Panc1 (cell line): ENCODE measurements around the gene MARK2.

Experiments
- CTCF ChIP-seq: fragments of 450-650 bp; IDR thresholded peaks from 2 replicates; pipeline ENCODE4 v1.5.1; 2017; ENCODE audit warnings: mild to moderate bottlenecking
- POLR2AphosphoS5 ChIP-seq: IDR thresholded peaks from 2 replicates; pipeline ENCODE4 v1.6.1; 2012; ENCODE audit warnings: mild to moderate bottlenecking, low read depth, low read length, moderate library complexity
- SIN3A ChIP-seq: IDR thresholded peaks from 2 replicates; pipeline ENCODE4 v1.6.1; 2012; ENCODE audit warnings: low read depth, mild to moderate bottlenecking, low read length, moderate library complexity, borderline replicate concordance; ENCODE audit not compliant: insufficient read depth

GRCh38 chr11:63835158-63835545 lies 3.8 kb upstream of the MARK2 start:
- no peak for TF ChIP-seq CTCF
- TF ChIP-seq POLR2AphosphoS5, result no peak
- TF ChIP-seq SIN3A, result no peak
